ENCODE results near the gene IL13RA1. TPM values are rescaled to one million over a fixed set of nuclear protein-coding genes. Genes with fewer than 3 reads are reported as not detected.

The IL13RA1 gene
- total RNA-seq, 1 experiment from 2014 or later = 106 TPM

DNA sequence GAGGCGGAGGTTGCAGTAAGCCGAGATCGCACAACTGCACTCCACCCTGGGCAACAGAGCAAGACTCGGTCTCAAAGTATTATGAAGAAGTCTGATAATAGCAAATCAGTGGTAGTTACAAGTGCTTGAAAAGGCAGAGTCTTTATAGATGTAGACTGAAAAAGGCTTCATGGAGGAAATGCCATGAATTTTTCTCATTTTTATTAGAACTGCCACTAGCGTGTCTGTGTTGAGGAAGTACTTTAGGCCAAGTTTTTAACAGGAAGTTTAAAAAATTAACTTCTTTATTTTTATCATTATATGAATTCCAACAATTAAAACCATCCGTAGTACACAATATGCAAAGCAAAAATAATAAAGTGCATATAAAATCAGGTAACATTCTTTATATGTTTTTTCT is 32.8 kb upstream of the IL13RA1 start:
- Histone ChIP-seq H3K9me3 (ENCODE audit: insufficient read depth, low read depth) (no peaks in the 10 kb centered on the region), H3K79me2 (ENCODE audit: low read depth) (no peaks in the 10 kb centered on the region), H3K4me1 (replicated peaks; ENCODE audit: insufficient read depth) (no peaks in the 10 kb centered on the region), H4K20me1 (ENCODE audit: insufficient read depth) (no peaks in the 10 kb centered on the region), H3K36me3 (ENCODE audit: low read depth) (no peaks in the 10 kb centered on the region), H3K9me2 (ENCODE audit: insufficient read depth) (no peaks in the 10 kb centered on the region), H3K27ac (no peak overlapping the region), H3F3A (ENCODE audit: insufficient read depth, low read depth) (no peaks in the 10 kb centered on the region), H3K4me2 (no peak overlapping the region), H2AFZ (no peak overlapping the region), H3K4me3 (no peak overlapping the region), H3K27me3 (ENCODE audit: insufficient read depth, low read depth) (no peaks in the 10 kb centered on the region)
- POLR2A ChIA-PET (ENCODE audit: unreplicated experiment) = no interaction called here
- no TSS peak for BruUV-seq (replicated peaks)
- intact Hi-C loops (cut with micrococcal nuclease; ENCODE audit: unreplicated experiment) = no loop called here
- TF ChIP-seq, protein P1, sequence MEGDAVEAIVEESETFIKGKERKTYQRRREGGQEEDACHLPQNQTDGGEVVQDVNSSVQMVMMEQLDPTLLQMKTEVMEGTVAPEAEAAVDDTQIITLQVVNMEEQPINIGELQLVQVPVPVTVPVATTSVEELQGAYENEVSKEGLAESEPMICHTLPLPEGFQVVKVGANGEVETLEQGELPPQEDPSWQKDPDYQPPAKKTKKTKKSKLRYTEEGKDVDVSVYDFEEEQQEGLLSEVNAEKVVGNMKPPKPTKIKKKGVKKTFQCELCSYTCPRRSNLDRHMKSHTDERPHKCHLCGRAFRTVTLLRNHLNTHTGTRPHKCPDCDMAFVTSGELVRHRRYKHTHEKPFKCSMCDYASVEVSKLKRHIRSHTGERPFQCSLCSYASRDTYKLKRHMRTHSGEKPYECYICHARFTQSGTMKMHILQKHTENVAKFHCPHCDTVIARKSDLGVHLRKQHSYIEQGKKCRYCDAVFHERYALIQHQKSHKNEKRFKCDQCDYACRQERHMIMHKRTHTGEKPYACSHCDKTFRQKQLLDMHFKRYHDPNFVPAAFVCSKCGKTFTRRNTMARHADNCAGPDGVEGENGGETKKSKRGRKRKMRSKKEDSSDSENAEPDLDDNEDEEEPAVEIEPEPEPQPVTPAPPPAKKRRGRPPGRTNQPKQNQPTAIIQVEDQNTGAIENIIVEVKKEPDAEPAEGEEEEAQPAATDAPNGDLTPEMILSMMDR (conservative IDR thresholded peaks at IDR 0.05) = no peak
- no peak for TF ChIP-seq EZH2 (IDR thresholded peaks at IDR 0.05; ENCODE audit: low read depth)
- DNase-seq = no peak
- CTCF ChIA-PET = interaction anchor here (0.6 kb wide), 1 partner anchor 1324 kb away, joined by 5 read pairs; no protein-coding TSS in a partner anchor

DNA sequence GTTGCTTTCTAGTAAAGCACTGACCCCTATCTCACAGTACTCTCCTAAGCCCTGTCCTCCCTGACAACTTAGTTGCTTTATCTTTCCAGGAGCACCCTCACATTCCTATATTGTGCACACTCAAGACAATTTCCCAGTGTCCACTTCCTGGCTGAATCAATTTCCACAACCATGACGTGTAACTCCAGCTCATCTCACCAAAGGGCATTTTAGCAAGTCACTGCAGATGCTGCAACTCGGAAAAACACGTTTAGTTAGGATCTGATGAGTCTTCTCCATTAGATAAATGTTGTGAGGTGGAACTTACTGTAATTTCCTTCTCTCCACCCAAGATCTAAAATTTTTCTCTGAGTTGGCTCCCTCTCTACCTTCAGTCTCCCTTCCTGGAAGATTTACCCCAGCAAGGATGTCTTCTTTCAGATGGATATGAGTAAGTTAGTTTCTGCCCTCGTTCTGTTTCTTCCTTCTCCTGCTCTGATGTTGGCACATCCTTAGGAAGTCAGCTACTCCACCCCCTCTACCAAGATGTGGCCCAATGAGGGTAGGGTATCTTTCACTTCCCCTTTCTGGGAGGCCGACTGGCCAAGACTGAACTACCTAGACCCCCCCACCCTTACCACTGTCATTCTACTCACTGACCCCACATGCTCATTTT is 28.8 kb upstream of the IL13RA1 start:
- POLR2A ChIA-PET (ENCODE audit: unreplicated experiment) = no interaction called here
- Histone ChIP-seq H3K27ac (no peak overlapping the region), H3K9me3 (ENCODE audit: insufficient read depth, low read depth) (no peaks in the 10 kb centered on the region), H2AFZ (no peak overlapping the region), H4K20me1 (ENCODE audit: insufficient read depth) (no peaks in the 10 kb centered on the region), H3K79me2 (ENCODE audit: low read depth) (no peaks in the 10 kb centered on the region), H3F3A (ENCODE audit: insufficient read depth, low read depth) (no peaks in the 10 kb centered on the region), H3K36me3 (ENCODE audit: low read depth) (no peaks in the 10 kb centered on the region), H3K4me2 (no peak overlapping the region), H3K9me2 (ENCODE audit: insufficient read depth) (no peaks in the 10 kb centered on the region), H3K4me3 (no peak overlapping the region), H3K4me1 (replicated peaks; ENCODE audit: insufficient read depth) (no peaks in the 10 kb centered on the region), H3K27me3 (ENCODE audit: insufficient read depth, low read depth) (no peaks in the 10 kb centered on the region)
- CTCF ChIA-PET = no interaction called here
- intact Hi-C loops (cut with micrococcal nuclease; ENCODE audit: unreplicated experiment) = no loop called here
- DNase-seq = no peak
- TF ChIP-seq, protein P1 (conservative IDR thresholded peaks at IDR 0.05) = no peak
- TF ChIP-seq EZH2 (IDR thresholded peaks at IDR 0.05; ENCODE audit: low read depth) = no peak
- no TSS peak for BruUV-seq (replicated peaks)

DNA sequence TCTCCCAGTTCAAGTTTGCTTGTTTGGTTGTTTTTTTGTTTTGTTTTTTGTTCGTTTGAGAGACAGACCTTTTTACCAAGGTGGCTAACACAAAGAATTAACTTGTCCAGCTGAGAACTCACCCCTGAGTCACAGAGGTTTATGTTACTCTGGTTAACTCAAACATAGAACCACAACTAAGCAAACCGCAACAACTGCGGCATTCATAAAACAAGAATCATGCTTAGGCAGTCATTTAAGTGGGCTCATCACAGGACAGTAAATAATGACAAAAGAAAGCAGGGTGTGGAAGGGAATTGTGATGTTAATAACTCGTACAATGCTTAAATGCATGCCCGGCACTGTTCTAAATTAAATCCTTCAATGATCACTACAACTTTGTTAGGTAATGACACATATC is 24.7 kb upstream of the IL13RA1 start:
- intact Hi-C loops (cut with micrococcal nuclease; ENCODE audit: unreplicated experiment) = no loop called here

More for the DNA sequence above, 24.7 kb upstream of the IL13RA1 start:
- POLR2A ChIA-PET (ENCODE audit: unreplicated experiment) = no interaction called here
- no TSS peak for BruUV-seq (replicated peaks)
- Histone ChIP-seq H3K79me2 (ENCODE audit: low read depth) (no peaks in the 10 kb centered on the region), H3K36me3 (ENCODE audit: low read depth) (no peaks in the 10 kb centered on the region), H3K4me2 (no peak overlapping the region), H3F3A (ENCODE audit: insufficient read depth, low read depth) (no peaks in the 10 kb centered on the region), H3K27ac (no peak overlapping the region), H3K4me3 (no peak overlapping the region), H3K4me1 (replicated peaks; ENCODE audit: insufficient read depth) (no peaks in the 10 kb centered on the region), H3K9me3 (ENCODE audit: insufficient read depth, low read depth) (no peaks in the 10 kb centered on the region), H4K20me1 (ENCODE audit: insufficient read depth) (no peaks in the 10 kb centered on the region), H2AFZ (no peak overlapping the region), H3K9me2 (ENCODE audit: insufficient read depth) (no peaks in the 10 kb centered on the region), H3K27me3 (ENCODE audit: insufficient read depth, low read depth) (no peaks in the 10 kb centered on the region)
- TF ChIP-seq EZH2 (IDR thresholded peaks at IDR 0.05; ENCODE audit: low read depth) = no peak
- TF ChIP-seq, protein P1 (conservative IDR thresholded peaks at IDR 0.05) = no peak
- no peak for DNase-seq
- CTCF ChIA-PET = no interaction called here

Data from PC-9 (cell line).